Mesodermal cell (in vitro differentiated cells): ENCODE measurements around the gene IGF2.

Source experiments
- H3K27ac ChIP-seq: 2 replicates; pipeline ENCODE4 v1.7.0; 2013; ENCODE audit warnings: mild to moderate bottlenecking, low read depth, low read length, moderate library complexity; ENCODE audit not compliant: severe bottlenecking
- H3K36me3 ChIP-seq: 2 replicates; pipeline ENCODE4 v1.7.1; 2013; ENCODE audit warnings: mild to moderate bottlenecking, low read length, moderate library complexity; ENCODE audit not compliant: control insufficient read depth, insufficient read depth
- H3K4me1 ChIP-seq: one replicate; pipeline ENCODE4 v1.7.1; 2013; ENCODE audit warnings: mild to moderate bottlenecking, low read length; ENCODE audit not compliant: insufficient read depth, control insufficient read depth, poor library complexity, severe bottlenecking
- H3K4me3 ChIP-seq: 2 replicates; pipeline ENCODE4 v1.7.0; 2013; ENCODE audit warnings: low read length, control low read depth, mild to moderate bottlenecking; ENCODE audit not compliant: insufficient read depth, poor library complexity, severe bottlenecking; ENCODE audit errors: extremely low read depth
- H3K9me3 ChIP-seq: 2 replicates; pipeline ENCODE4 v1.7.1; 2013; ENCODE audit warnings: mild to moderate bottlenecking, low read length, moderate library complexity; ENCODE audit not compliant: control insufficient read depth
- WGBS, 2 experiments: methylation state at CpG; one replicate each; pipeline ENCODE4 v1.1.5; 2013; ENCODE audit warnings: missing lambda C conversion rate in 2 of 2; ENCODE audit not compliant: insufficient coverage in 2 of 2; 5-methylcytosine and 5-hydroxymethylcytosine counted together

The IGF2 gene

GRCh38 chr11:2169626-2170570, 30.7 kb upstream of the IGF2 start:
- 87 to 89% methylated on average over 30 to 38 of the region's 45 CpGs for WGBS, 2 experiments
- Histone ChIP-seq H3K27ac (no peak overlapping the region), H3K9me3 (no peaks in the 10 kb centered on the region)

DNA sequence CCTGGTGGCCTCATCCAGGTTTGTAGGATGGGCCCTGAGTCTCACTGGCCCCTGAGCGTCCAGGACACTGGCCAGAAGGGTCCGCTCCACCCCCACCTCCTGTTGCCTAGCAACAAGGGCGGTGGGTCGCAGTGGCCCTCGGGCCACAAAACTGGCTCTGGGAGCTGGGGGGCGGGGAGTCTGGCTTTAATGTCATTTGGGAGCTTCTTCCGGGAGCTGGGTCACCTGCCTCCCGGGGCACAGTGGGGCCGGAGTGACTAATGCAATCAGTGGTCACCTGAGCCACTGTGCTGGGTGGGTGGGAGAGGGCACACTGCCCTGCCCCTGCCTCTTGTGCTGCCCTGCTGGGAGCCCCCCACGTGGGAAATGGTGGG, 29.8 kb upstream of the IGF2 start:
- H3K36me3 ChIP-seq: no peaks in the 10 kb centered on the region
- no peaks in the 10 kb centered on the region for H3K9me3 ChIP-seq
- no peak overlapping the region for H3K27ac ChIP-seq
- WGBS, 2 experiments: 75 to 80% methylated on average over 7 to 8 of the region's 10 CpGs
- H3K4me1 ChIP-seq: peaks cover 5% of the 10 kb centered on the region
- no peak overlapping the region for H3K4me3 ChIP-seq

More at GRCh38 chr11:2169626-2170570, 30.7 kb upstream of the IGF2 start:
- Histone ChIP-seq H3K36me3 (no peaks in the 10 kb centered on the region), H3K4me1 (peaks cover 5% of the 10 kb centered on the region), H3K4me3 (no peak overlapping the region)

- no peak overlapping the region for H3K4me3 ChIP-seq
- no peaks in the 10 kb centered on the region for H3K36me3 ChIP-seq
- WGBS, 2 experiments: 90 to 91% methylated on average over 31 to 33 of the region's 33 CpGs
- H3K4me1 ChIP-seq: peaks cover 5% of the 10 kb centered on the region
- H3K9me3 ChIP-seq: no peaks in the 10 kb centered on the region
- no peak overlapping the region for H3K27ac ChIP-seq
Measured at GRCh38 chr11:2168286-2169004, 29.3 kb upstream of the IGF2 start.

GRCh38 chr11:2167141-2168045, 28.2 kb upstream of the IGF2 start:
- no peaks in the 10 kb centered on the region for H3K36me3 ChIP-seq
- 85 to 86% methylated on average over 27 to 31 of the region's 31 CpGs for WGBS, 2 experiments
- H3K27ac ChIP-seq: no peak overlapping the region
- peaks cover 5% of the 10 kb centered on the region for H3K4me1 ChIP-seq
- H3K4me3 ChIP-seq: no peak overlapping the region
- no peaks in the 10 kb centered on the region for H3K9me3 ChIP-seq

- WGBS, 2 experiments: 52 to 55% methylated on average over 56 to 57 of the region's 70 CpGs
- Histone ChIP-seq H3K4me3 (no peak overlapping the region), H3K4me1 (no peaks in the 10 kb centered on the region), H3K9me3 (no peaks in the 10 kb centered on the region), H3K36me3 (no peaks in the 10 kb centered on the region), H3K27ac (no peak overlapping the region)
Measured at GRCh38 chr11:2166091-2166851, 27.1 kb upstream of the IGF2 start.

DNA sequence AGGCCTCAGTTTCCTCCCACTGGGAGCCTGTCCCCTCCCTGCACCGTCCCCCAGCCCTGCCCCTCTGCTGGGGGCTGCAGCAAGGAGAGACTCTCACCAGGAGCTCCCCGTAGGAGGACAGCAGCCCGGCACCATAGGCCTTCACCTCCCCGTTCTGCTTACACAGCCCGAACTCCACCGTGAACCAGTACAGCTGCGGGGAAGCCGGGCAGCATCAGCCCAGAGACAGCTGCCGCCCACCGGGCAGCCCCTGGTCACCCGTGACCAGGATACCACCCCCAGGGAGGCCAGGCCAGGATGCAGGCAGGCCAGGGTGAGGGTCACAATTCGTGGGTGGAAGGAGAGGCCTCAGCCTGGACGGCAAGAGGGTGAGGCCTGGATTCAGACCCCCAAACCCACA, 26.4 kb upstream of the IGF2 start:
- H3K4me1 ChIP-seq: no peaks in the 10 kb centered on the region
- no peaks in the 10 kb centered on the region for H3K36me3 ChIP-seq
- no peak overlapping the region for H3K4me3 ChIP-seq
- no peak overlapping the region for H3K27ac ChIP-seq
- WGBS, 2 experiments: 89 to 91% methylated on average over 12 of the region's 13 CpGs
- H3K9me3 ChIP-seq: no peaks in the 10 kb centered on the region

DNA sequence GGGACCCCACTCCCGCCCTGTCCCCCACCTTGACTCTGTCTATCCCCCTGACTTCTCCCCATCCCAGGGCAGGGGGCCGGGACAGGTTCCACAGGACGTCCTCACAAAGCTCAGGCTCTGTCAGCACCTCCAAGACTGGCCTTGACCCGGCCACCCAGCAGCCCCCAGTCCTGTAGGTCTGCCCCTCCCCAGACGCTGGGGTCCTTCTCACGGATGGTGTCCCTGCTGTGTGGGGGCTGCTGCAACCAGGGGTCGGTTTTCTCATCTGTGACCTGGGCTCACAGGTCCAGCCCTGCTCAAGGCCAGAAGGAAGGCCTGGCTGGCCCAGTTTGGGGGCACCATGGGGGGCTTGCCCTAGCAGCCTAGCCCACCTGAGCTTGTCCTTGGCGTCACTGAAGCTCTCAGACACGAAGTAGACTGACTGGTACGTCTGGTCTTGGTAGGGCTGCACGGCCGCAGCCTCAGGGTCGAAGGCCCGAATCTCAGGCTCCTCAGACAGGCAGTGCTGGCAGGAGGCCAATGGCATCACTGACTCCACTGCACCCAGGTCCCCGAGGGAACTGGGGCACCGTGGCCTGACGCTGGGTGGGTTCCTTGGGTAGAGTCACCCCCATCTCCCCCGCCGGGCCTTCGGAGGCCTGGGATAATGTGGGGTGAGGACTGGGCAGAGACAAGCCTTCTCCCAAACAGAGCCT, 25.8 kb upstream of the IGF2 start:
- 87 to 92% methylated on average over 14 to 16 of the region's 20 CpGs for WGBS, 2 experiments
- no peaks in the 10 kb centered on the region for H3K9me3 ChIP-seq

GRCh38 chr11:2164081-2164480, 24.9 kb upstream of the IGF2 start:
- WGBS, 2 experiments: 89 to 91% methylated on average over 19 to 22 of the region's 22 CpGs
- no peaks in the 10 kb centered on the region for H3K9me3 ChIP-seq
- no peak overlapping the region for H3K4me3 ChIP-seq
- H3K36me3 ChIP-seq: no peaks in the 10 kb centered on the region
- H3K4me1 ChIP-seq: no peaks in the 10 kb centered on the region
- H3K27ac ChIP-seq: no peak overlapping the region

More for the DNA sequence above, 25.8 kb upstream of the IGF2 start:
- Histone ChIP-seq H3K36me3 (no peaks in the 10 kb centered on the region), H3K27ac (no peak overlapping the region), H3K4me1 (no peaks in the 10 kb centered on the region), H3K4me3 (no peak overlapping the region)

DNA sequence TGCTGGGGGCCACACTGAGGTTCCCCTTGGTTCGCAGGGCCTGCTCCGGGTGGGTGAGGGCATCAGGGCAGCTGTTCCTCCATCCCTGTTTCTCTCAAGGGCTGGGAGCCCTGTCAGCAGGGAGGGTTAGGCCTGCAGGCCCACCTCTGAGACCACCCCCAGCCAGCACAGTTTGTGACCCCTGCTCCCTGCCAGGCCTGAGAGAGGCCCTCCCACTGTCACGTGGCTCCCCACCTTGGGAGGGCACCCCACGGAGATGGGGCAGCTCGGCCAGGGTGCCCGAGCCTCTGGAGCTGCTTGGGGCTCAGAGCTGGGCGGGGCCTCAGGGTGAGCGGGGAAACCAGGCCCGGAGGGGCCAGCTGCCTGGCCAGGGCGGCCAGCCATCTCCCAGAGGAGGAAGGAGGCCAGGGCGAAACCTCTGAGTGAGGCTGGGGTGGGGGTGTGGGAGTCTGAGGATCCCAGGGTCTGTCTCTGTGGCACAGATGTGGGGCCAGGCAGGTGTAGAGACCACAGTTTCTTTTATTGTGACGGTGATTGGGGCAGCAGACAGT, 24.3 kb upstream of the IGF2 start:
- Histone ChIP-seq H3K36me3 (no peaks in the 10 kb centered on the region), H3K4me1 (no peaks in the 10 kb centered on the region), H3K4me3 (no peak overlapping the region), H3K27ac (no peak overlapping the region), H3K9me3 (no peaks in the 10 kb centered on the region)
- 70 to 83% methylated on average over 7 to 11 of the region's 12 CpGs for WGBS, 2 experiments
